Choroid plexus epithelial cell (primary cell): ENCODE measurements around the gene VAC14.
A peak's percentile ranks its signal among the peaks of the same experiment; 100 is the strongest.

Source experiments
- DNase-seq: peaks from one replicate; pipeline ENCODE4 v3.0.0-alpha.2; 2010; ENCODE audit warnings: low read depth
- H3K4me3 ChIP-seq: 2 replicates; pipeline ENCODE4 v1.5.1; 2011; ENCODE audit warnings: low read depth, mild to moderate bottlenecking, control low read depth, low read length, moderate library complexity
- TF ChIP-seq, protein P1 (sequence below): conservative IDR thresholded peaks from 2 replicates; pipeline ENCODE4 v1.5.1; 2011; ENCODE audit warnings: low read depth, mild to moderate bottlenecking, control low read depth, inconsistent platforms, low read length, moderate library complexity

The VAC14 gene

DNA sequence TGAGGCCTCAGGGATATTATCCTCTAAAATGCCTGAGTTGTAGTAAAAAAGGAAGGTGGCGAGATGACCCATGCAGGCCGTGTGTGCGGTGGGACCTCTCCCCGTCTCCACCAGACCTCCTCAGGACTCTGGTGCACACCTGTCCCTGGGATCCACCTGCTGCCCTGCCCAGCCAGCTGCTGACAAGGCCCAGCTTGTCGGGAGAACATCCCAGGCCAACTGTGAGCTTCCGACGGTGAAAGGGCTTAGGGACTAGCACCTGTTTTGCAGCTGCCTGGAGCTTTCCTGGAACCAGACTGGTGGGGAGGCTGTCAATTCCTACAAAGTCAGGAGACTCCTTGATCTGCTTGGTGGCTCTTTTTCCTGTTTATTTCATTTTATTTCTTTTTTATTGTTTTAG is 143.0 kb downstream of the VAC14 start:
- TF ChIP-seq, protein P1, sequence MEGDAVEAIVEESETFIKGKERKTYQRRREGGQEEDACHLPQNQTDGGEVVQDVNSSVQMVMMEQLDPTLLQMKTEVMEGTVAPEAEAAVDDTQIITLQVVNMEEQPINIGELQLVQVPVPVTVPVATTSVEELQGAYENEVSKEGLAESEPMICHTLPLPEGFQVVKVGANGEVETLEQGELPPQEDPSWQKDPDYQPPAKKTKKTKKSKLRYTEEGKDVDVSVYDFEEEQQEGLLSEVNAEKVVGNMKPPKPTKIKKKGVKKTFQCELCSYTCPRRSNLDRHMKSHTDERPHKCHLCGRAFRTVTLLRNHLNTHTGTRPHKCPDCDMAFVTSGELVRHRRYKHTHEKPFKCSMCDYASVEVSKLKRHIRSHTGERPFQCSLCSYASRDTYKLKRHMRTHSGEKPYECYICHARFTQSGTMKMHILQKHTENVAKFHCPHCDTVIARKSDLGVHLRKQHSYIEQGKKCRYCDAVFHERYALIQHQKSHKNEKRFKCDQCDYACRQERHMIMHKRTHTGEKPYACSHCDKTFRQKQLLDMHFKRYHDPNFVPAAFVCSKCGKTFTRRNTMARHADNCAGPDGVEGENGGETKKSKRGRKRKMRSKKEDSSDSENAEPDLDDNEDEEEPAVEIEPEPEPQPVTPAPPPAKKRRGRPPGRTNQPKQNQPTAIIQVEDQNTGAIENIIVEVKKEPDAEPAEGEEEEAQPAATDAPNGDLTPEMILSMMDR: no peak
- no peak for DNase-seq

DNA sequence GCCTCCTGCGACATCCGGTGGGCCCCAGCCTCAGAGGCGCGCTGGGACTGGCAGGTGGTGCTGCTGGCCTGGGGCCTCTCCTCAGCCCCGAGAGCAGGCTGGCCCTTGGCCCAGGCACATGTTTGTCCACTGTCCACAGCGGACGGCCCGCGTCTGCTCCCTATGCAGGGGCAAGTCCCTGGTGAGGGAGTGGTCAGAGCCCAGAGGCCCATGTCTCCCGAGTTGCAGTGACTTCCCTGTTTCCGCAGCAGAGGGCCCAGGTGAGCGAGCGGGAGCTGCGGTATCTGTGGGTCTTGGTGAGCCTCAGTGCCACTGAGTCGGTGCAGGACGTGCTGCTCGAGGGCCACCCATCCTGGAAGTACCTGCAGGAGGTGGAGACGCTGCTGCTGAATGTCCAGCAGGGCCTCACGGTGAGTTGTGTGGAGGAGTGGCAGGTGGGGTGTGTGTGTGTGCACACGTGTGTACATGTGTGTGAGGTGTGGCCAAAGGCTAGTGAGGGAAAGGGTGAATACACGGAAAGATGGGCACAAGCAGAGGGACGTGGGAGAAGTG is 144.2 kb downstream of the VAC14 start:
- no peak overlapping the region for H3K4me3 ChIP-seq
- TF ChIP-seq, protein P1: peak; percentile 1
- DNase-seq: no peak

More for the DNA sequence above, 143.0 kb downstream of the VAC14 start:
- no peak overlapping the region for H3K4me3 ChIP-seq

DNA sequence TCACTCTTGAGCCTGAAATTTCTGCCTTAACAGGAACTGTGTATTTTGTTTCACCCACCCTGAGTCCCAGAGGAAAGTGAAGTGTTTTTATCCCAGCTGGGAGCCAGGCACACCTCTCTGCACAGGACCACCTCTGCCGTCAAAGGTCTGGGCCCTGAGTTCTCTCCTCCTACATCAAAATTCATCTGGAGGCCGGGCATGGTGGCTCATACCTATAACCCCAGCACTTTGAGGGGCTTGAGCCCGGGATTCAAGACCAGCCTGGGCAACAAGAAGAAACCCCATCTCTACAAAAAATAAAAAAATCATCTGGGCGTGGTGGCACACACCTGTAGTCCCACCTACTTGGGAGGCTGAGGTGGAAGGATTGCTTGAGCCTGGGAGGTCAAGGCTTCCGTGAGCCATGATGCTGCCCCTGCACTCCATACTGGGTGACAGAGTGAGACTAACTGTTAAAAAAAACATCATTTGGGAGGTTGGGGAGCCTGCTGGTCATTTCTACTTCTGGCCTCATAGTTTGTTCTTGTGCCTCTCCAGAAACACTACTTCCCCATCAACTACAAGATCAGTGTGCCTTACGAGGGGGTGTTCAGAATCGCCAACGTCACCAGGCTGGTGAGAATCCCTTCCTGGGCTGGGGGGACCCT is 144.8 kb downstream of the VAC14 start:
- no peak for DNase-seq
- TF ChIP-seq, protein P1: no peak

DNA sequence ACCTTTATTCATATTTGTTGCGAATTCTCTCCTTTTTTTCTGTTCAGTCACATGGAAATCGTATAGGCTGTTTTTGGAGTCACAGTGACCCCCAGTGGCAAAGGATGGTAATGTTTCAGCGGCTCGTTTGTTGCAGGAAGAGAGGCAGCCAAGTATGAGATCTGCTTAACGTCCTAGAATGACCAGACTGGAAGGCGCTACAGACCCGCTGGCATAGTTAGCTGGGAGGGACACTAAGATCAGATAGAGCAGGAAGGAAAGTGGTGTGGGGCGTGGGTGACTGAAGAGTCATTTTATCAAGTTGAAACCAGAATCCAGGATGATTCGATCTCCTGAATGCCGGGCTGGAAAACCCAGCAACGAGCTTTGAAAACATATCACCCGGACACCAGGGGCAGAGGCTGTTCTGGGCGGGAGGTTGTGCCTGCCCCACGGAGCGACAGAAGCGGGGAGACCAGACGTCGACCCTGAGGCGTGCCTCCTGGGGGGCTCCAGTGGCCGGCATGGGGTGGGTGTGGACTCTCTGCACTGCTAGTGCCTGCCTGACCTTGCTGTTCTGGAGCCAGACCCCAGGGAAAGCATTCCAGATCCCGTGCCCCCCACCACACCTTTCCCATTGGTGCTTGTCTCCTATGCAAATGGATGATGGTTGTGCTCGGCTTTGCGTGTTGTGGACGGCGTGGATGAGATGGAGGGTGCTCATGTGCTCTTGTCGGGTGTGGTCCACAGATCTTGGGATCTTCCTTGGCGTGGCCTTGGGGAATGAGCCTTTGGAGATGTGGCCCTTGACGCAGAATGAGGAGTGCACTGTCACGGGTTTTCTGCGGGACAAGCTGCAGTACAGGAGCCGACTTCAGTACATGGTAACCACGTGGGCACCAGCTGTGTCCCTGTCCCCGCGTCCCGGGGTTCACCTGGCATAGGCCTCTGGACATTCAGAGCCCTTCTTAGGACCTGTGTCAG is 146.9 kb downstream of the VAC14 start:
- TF ChIP-seq, protein P1: peak; percentile 87
- peak; percentile 90 for DNase-seq
- H3K4me3 ChIP-seq: peak overlapping the region; percentile 55

More for the DNA sequence above, 144.8 kb downstream of the VAC14 start:
- H3K4me3 ChIP-seq: no peak overlapping the region

DNA sequence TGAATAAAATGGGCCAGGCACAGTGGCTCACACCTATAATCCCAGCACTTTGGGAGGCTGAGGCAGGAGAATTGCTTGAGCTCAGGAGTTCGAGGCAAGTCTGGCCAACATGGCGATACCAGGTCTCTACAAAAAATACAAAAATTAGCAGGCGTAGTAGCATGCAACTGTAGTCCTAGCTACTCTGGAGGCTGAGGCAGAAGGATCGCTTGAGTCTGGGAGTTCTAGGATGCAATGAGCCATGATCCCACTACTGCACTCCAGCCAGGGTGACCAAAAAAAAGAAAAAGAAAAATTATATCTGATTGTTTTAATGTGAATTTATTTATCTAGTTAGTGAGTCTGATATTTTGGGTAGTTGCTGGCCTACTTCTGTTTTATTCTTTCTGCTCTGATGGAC is 147.6 kb downstream of the VAC14 start:
- no peak for DNase-seq
- TF ChIP-seq, protein P1: no peak
- H3K4me3 ChIP-seq: no peak overlapping the region

DNA sequence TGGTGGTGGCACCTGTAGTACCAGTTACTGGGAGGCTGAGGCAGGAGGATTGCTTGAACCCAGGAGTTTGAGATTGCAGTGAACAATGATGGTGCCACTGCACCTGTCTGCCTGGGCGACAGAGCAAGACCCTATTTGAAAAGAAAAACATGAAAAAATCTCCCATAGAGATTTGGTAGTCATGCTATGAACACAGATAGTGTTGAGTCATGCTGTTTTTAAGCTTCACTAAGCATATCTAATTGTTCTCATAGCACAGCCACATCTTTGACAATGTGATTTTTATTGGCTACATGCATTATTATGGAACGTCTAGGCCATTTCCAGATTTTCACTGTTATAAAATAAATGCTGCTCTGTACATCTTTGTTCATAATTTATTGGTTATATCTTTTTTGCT is 148.6 kb downstream of the VAC14 start:
- TF ChIP-seq, protein P1: no peak
- DNase-seq: no peak

More for the DNA sequence above, 148.6 kb downstream of the VAC14 start:
- no peak overlapping the region for H3K4me3 ChIP-seq
